Transverse colon (tissue), 3 donors: ENCODE measurements around the gene RABGAP1L.

Source experiments
- CTCF ChIP-seq, 5 experiments: fragments of 200-600 bp in 3 of 5; fragments of 450-650 bp in 2 of 5; sonication (generic) in 3 of 5; IDR thresholded peaks; 1 replicate in 2 of 5; 2 replicates in 3 of 5; pipeline ENCODE4 v1.5.1; 2016 to 2017; ENCODE audit warnings: antibody characterized with exemption in 5 of 5, inconsistent platforms in 3 of 5, mild to moderate bottlenecking in 2 of 5, moderate library complexity in 1 of 5
- POLR2A ChIP-seq: fragments of 450-650 bp; IDR thresholded peaks from one replicate; pipeline ENCODE4 v1.6.1; 2016; ENCODE audit warnings: antibody characterized with exemption, mild to moderate bottlenecking, moderate library complexity

GRCh38 chr1:174704300-174704699 lies 545.0 kb downstream of the RABGAP1L start:
- TF ChIP-seq POLR2A = no peak
- no peak for TF ChIP-seq CTCF (IDR thresholded peaks at IDR 0.05)
